NCI-H524 (cell line): ENCODE results near the gene ZNF19.

Experiments used
- DNase-seq, 2 experiments: peaks; one replicate each; lab custom pipeline; 2025; lab: John Stamatoyannopoulos, UW

ZNF19 gene

GRCh38 chr16:71441348-71442050 lies 47.6 kb downstream of the ZNF19 start:
- DNase-seq, result no peak

DNA sequence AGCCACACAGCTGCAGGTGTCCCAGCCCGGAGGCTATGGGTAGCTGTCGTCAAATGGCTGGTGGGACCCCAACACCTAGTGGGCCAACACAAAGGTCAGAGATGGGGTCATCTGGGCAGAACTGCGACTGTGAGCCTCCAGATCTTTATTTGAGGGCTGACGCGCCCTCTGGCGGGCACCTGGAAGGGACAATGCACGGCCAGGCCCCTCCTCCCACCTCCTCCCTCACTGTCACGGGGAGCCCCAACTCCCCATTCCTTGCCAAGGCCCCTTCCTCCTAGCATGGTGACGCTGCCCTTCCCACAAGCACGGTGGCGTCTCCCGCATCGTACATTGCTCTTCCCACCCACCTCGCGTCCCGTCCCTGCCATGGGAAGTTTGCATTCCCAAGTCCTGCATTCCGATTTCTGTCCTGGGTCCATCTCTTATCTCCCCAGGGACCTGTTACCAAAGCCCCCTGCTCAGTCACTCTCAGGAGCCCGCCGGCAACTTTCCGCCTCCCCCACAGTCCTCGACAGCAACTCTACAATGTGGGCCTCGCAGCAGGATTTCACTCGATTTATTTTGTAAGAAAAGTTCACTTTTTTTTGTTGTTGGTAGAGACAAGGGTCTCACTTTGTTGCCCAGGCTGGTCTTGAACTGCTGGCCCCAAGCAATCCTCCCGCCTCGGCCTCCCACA lies 48.3 kb downstream of the ZNF19 start:
- no peak for DNase-seq

DNA sequence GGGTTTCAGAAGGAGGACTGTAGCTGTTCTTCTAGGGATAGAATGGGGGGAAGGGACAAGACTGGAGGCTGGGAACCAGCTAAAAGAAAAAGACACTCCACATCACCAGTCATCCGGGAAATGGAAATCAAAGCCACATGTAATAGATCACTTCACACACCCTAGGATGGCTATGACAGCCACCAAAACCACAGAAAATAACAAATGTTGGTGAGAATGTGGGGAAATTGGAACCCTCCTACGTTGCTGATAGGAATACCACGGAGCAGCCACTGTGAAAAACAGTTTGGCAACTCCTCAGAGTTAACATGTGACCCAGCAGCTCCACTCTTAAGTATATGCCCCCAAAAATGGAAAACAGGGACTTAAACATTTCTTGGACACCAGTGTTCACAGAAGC lies 49.6 kb downstream of the ZNF19 start:
- no peak for DNase-seq

- DNase-seq, result no peak
Measured at GRCh38 chr16:71436473-71436872, 52.7 kb downstream of the ZNF19 start.

DNA sequence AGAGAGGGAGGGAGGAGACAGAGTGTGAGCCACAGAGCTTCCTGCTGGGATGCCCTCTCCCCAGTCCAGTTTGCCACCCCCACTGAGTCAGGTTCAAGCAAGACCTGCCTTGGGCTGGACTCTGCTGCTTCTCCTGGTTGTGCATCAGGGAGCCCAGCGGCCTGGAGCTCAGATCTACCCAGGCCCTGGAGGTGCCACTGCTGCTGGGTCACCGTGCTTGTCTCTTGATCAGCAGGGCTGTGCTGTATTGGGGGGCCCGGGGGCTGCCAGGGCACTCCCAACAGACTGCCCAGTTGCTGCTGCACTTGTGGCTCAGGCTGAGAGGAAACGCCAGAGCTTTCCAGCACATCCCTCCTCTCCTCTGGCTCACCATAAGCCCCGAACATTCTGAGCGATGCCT lies 56.2 kb downstream of the ZNF19 start:
- no peak for DNase-seq

- no peak for DNase-seq
Measured at GRCh38 chr16:71431991-71432390, 57.1 kb downstream of the ZNF19 start.

- no peak for DNase-seq
Measured at GRCh38 chr16:71431176-71431575, 57.9 kb downstream of the ZNF19 start.

DNA sequence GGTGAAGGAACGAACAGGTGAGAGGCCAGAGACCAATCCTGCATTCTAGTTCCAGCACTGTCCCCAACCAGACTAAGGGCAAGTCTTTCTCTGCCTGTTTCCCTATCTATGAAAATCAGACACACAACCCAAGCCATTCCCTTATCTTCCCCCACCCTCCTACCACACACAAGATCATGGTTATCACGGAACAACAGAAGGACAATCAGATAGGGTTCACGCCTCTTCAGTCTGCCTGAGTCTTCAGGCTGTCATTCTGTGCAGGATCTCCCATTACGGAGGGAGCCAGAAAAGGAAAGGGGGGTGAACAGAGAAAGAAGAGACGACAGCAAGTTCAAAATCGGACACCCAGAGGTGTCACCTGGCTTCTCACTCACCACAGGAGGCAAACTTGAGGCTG lies 58.4 kb downstream of the ZNF19 start:
- no peak for DNase-seq

DNA sequence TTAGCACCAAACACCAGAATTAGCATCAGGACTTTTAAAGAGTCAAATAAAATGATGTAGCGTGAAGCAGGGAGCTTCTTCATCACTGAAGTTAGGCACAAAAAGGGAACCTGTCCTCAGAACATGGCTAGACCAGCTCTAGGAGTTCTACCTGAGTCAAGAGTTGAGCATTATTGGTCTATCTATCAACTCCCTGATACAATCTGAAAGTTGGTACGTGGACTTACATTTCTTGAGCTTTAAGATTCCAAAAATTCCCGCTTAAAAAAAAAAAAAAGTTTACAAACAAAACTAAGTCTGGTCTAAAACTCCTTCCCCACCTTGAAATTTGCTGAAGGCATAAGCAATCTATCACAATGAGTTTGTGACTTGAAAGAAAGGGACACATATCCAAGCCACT lies 59.5 kb downstream of the ZNF19 start:
- DNase-seq, result no peak

DNA sequence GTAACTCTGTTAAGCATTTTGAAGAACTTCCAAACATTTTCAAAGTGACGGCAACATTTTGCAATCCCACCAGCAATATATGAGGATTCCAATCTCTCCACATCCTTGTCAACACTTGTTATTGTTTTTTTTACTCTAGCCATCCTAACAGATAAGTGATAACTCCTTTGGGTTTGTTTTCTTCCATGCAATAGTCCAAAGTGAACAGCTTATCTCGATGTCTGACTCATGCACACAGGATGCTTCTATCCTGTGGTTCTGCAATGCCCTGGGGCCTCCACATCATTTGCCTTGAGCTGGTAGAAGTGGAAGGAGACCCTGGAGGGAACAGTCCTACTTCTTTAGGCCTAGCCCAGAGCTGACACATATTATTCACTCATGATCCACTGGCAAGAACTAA lies 60.2 kb downstream of the ZNF19 start:
- DNase-seq, result no peak

DNA sequence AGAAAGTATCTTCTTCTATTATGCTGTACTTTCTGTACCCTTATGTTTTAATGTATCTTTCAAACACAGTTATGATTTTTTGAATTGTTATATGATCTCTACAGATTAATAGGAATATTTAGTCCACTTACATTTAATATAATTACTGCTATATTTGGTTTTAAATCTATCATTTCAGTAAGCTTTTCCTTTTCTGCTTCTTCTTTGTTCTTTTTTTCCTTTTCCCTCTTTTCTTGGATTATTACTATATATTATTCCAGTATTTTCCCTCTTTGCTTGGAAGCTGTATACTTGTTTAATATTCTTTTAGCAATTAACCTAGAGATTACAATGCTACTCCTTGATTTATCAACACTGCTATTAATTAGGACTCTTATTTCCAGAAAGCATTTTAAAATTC lies 60.7 kb downstream of the ZNF19 start:
- DNase-seq, result no peak

- DNase-seq, result peak in 1 of 2 experiments; percentile 33
Measured at GRCh38 chr16:71426880-71427615, 62.1 kb downstream of the ZNF19 start.

DNA sequence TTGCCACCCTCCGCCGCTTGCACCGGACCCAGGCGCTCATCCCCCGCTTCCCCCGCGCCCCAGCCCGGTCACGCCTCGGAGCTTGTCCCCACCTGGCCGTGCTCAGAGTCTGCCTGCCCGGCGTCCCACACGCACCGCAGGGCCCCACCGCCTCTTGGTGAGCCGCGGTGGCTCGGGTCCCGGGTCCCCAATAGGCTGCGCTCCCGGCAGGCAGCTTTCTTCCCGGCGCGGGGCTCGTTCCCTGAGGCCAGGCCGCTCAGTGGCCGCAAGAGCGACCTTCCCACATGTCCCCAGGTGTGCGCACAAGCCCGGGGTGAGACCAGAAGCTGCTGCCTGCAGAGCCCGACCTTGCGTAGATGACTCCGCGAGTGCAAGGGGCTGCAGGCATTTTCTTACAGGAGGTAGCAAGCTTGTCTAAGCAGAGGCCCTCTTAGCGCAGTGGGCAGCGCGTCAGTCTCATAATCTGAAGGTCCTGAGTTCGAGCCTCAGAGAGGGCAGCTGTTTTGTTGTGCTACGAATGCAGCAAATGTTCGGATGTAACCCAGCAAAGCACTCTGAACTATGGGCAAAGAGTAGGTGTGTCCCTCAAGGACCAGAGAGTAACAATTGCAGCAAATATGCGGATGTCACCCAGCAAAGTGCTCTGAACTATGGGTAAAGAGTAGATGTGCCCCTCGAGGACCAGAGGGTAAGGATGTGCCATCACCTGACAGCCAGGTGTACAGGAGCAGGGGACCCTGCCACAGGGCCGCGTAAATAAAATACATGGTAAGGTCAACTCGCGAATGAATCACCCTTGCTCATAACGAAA lies 62.9 kb downstream of the ZNF19 start:
- peak; percentile 96 to 97 for DNase-seq

DNA sequence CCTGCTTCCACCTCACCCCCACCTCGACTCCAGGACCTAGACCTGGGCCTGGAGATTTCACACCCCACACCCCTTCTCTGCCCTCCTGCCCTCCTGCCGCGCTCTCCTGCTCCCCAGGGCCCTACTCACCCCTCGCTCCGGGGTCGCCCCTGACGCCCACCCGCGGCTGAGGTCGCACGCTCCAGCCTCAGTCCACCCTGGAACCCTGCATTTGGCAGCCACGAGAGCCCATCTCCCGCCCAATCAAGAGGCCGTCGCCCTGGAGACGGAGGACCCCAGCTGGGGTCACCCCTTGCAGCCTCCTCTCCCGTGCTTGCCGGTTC lies 63.4 kb downstream of the ZNF19 start:
- no peak for DNase-seq

GRCh38 chr16:71424626-71425025 lies 64.5 kb downstream of the ZNF19 start:
- no peak for DNase-seq

DNA sequence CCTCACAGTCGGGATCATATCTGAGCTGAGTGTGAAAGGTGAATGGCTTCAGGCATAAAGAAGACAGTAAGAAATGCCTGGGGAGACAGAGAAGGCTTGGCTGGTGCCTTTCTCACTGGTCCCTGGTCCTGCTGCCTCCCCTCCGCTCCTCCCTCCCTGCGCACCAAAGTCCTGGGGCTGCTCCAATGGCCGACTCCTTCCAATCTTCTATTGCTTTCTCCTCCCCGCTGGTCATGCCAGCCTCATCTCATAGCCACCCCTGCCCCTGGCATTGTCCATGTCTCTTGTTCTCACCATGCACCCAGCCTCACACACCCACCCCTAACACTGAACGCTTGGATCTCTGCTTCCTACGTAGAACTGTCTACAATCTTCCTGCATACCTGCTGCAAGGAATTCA lies 65.3 kb downstream of the ZNF19 start:
- DNase-seq, result no peak
